PFSK-1 (cell line): ENCODE results near the gene NFIC. TPM values are rescaled to one million over a fixed set of nuclear protein-coding genes. Genes with fewer than 3 reads are reported as not detected.
A peak's percentile ranks its signal among the peaks of the same experiment; 100 is the strongest.

Experiments
- FOXP2 ChIP-seq: optimal IDR thresholded peaks from 2 replicates; pipeline ENCODE3; 2011; ENCODE audit warnings: borderline replicate concordance, control low read depth, inconsistent platforms; ENCODE audit not compliant: insufficient read depth; ENCODE audit errors: extremely low read length, extremely low read depth
- POLR2AphosphoS5 ChIP-seq: IDR thresholded peaks from 2 replicates; pipeline ENCODE4 v1.6.1; 2012; ENCODE audit warnings: low read depth, mild to moderate bottlenecking, control low read depth, low read length, moderate library complexity
- REST ChIP-seq, 2 experiments: IDR thresholded peaks; 2 replicates each; pipeline versions ENCODE4 v1.6.1 to v1.8.0; 2011 to 2012; ENCODE audit warnings: low read depth in 2 of 2, low read length in 2 of 2, control low read depth in 1 of 2, inconsistent platforms in 1 of 2, mild to moderate bottlenecking in 1 of 2, moderate library complexity in 1 of 2; ENCODE audit not compliant: insufficient read depth in 1 of 2
- SIN3A ChIP-seq: IDR thresholded peaks from 2 replicates; pipeline ENCODE4 v1.6.1; 2012; ENCODE audit warnings: mild to moderate bottlenecking, low read length, moderate library complexity, borderline replicate concordance; ENCODE audit not compliant: insufficient read depth
- TAF1 ChIP-seq: IDR thresholded peaks from 2 replicates; pipeline ENCODE4 v1.6.1; 2012; ENCODE audit warnings: low read length, control low read depth, borderline replicate concordance; ENCODE audit not compliant: insufficient read depth
- polyA plus RNA-seq: library from polyadenylated mRNA; unstranded; fragments of >200 nt; gene quantifications from one replicate; pipeline ENCODE4 v1.2.1, GENCODE V29; 2012; ENCODE audit warnings: low read depth, missing spikeins; ENCODE audit not compliant: insufficient read length

Gene NFIC
- polyA plus RNA-seq: 67.4 TPM

- no peak for TF ChIP-seq REST (IDR thresholded peaks at IDR 0.05; ENCODE audit: insufficient read depth in 1 of 2, low read depth in 2 of 2, low read length in 2 of 2)
- TF ChIP-seq POLR2AphosphoS5: 0 out of 2 replicates have a peak, but pooled peaks have one; percentile 31
- TF ChIP-seq TAF1: 0 out of 2 replicates have a peak, but pooled peaks have one; percentile 26
- no peak for TF ChIP-seq SIN3A
- no peak for TF ChIP-seq FOXP2
Measured at GRCh38 chr19:3365836-3366752, at the start of gene NFIC. Gene NFIC (plus strand): TSS chr19:3366583. CDS start chr19:3366637, 54 bp downstream.

GRCh38 chr19:3316659-3317207, 49.6 kb upstream of the NFIC start:
- TF ChIP-seq POLR2AphosphoS5: no peak
- no peak for TF ChIP-seq FOXP2
- no peak for TF ChIP-seq REST (IDR thresholded peaks at IDR 0.05; ENCODE audit: insufficient read depth in 1 of 2, low read depth in 2 of 2, low read length in 2 of 2)
- TF ChIP-seq SIN3A: no peak
- no peak for TF ChIP-seq TAF1

- no peak for TF ChIP-seq TAF1
Measured at GRCh38 chr19:3319643-3320353, 46.6 kb upstream of the NFIC start.

- TF ChIP-seq POLR2AphosphoS5 (no peak), TAF1 (no peak), REST (IDR thresholded peaks at IDR 0.05; ENCODE audit: insufficient read depth in 1 of 2, low read depth in 2 of 2, low read length in 2 of 2) (no peak), FOXP2 (no peak), SIN3A (no peak)
Measured at GRCh38 chr19:3320354-3320670, 46.1 kb upstream of the NFIC start.

- TF ChIP-seq TAF1: no peak
- TF ChIP-seq FOXP2: no peak
- TF ChIP-seq POLR2AphosphoS5: no peak
- no peak for TF ChIP-seq REST (IDR thresholded peaks at IDR 0.05; ENCODE audit: insufficient read depth in 1 of 2, low read depth in 2 of 2, low read length in 2 of 2)
- no peak for TF ChIP-seq SIN3A
Measured at GRCh38 chr19:3320853-3321252, 45.5 kb upstream of the NFIC start.
